B cell (primary cell): ENCODE measurements around the gene CRY1. TPM values are rescaled to one million over a fixed set of nuclear protein-coding genes. Genes with fewer than 3 reads are reported as not detected.

Experiments used
- ATAC-seq: fragments of 200-7000 bp; cut with Tn5 transposase; one replicate; pipeline ENCODE4 v1.10.0; 2021; ENCODE audit warnings: low read depth, mild to moderate bottlenecking, moderate number of reproducible peaks, moderate library complexity
- CTCF ChIA-PET: fragments of 350-600 bp; sonication (Branson Sonifier 250); formaldehyde crosslinking; loops from one replicate; lab custom pipeline; 2021; ENCODE audit warnings: antibody characterized with exemption, inconsistent platforms; lab: Charles Lee
- POLR2A ChIA-PET: fragments of 350-600 bp; sonication (Branson Sonifier 250); formaldehyde crosslinking; loops from one replicate; lab custom pipeline; 2021; ENCODE audit warnings: antibody characterized with exemption; lab: Charles Lee
- DNase-seq: peaks from one replicate; pipeline ENCODE4 v3.0.0; 2013
- H2AFZ ChIP-seq: 2 replicates; pipeline ENCODE4 v1.6.1; 2012; ENCODE audit warnings: mild to moderate bottlenecking, low read depth, low read length; ENCODE audit not compliant: insufficient read depth, poor library complexity, severe bottlenecking
- H3K27ac ChIP-seq, 2 donors: 1 replicate in 1 of 2; 2 replicates in 1 of 2; pipeline ENCODE4 v1.5.1; 2012 to 2013; ENCODE audit warnings: low read length in 2 of 2, mild to moderate bottlenecking in 2 of 2, moderate library complexity in 1 of 2
- H3K27me3 ChIP-seq, 4 experiments: fragments of 200-600 bp in 1 of 4; sonication (generic) in 1 of 4; replicated peaks in 1 of 4; 1 replicate in 2 of 4; 2 replicates in 2 of 4; pipeline versions ENCODE4 v1.6.1 to v1.7.0; 2013 to 2016; ENCODE audit warnings: low read length in 3 of 4, mild to moderate bottlenecking in 2 of 4, mixed read lengths in 1 of 4, moderate library complexity in 1 of 4; ENCODE audit not compliant: insufficient read depth in 4 of 4, control insufficient read depth in 3 of 4; ENCODE audit errors: control extremely low read depth in 1 of 4
- H3K36me3 ChIP-seq, 2 experiments: replicated peaks in 1 of 2; 1 replicate in 1 of 2; 2 replicates in 1 of 2; pipeline versions ENCODE4 v1.6.1 to v1.7.1; 2013; ENCODE audit warnings: low read length in 1 of 2; ENCODE audit not compliant: insufficient read depth in 2 of 2, control insufficient read depth in 1 of 2; ENCODE audit errors: control extremely low read depth in 1 of 2, extremely low read depth in 1 of 2
- H3K4me1 ChIP-seq, 2 donors: fragments of 200-600 bp in 1 of 2; sonication (generic) in 1 of 2; 1 replicate in 1 of 2; 2 replicates in 1 of 2; pipeline versions ENCODE4 v1.5.1 to v1.6.1; 2013 to 2017; ENCODE audit warnings: low read length in 2 of 2; ENCODE audit not compliant: control insufficient read depth in 2 of 2, insufficient read depth in 2 of 2
- H3K4me2 ChIP-seq: replicated peaks from 2 replicates; pipeline ENCODE3; 2012; ENCODE audit warnings: mild to moderate bottlenecking, low read depth, low read length; ENCODE audit not compliant: poor library complexity, severe bottlenecking
- H3K4me3 ChIP-seq, 5 experiments: fragments of 200-600 bp in 1 of 5; sonication (generic) in 1 of 5; 1 replicate in 3 of 5; 2 replicates in 2 of 5; pipeline versions ENCODE4 v1.5.1 to v1.7.0; 2011 to 2016; ENCODE audit warnings: low read length in 4 of 5, mild to moderate bottlenecking in 4 of 5, low read depth in 2 of 5, control low read depth in 1 of 5, moderate library complexity in 1 of 5; ENCODE audit not compliant: insufficient read depth in 1 of 5; ENCODE audit errors: control extremely low read depth in 1 of 5, extremely low read depth in 1 of 5
- H3K79me2 ChIP-seq: fragments of 200-600 bp; sonication (generic); one replicate; pipeline ENCODE4 v1.6.0; 2016; ENCODE audit warnings: low read length; ENCODE audit not compliant: control insufficient read depth, insufficient read depth
- H3K9ac ChIP-seq: fragments of 200-600 bp; sonication (generic); 2 replicates; pipeline ENCODE4 v1.6.1; 2017; ENCODE audit warnings: mild to moderate bottlenecking, low read length, moderate library complexity
- H3K9me3 ChIP-seq, 3 donors: one replicate each; pipeline versions ENCODE4 v1.6.1 to v1.7.1; 2013; ENCODE audit warnings: low read length in 2 of 3; ENCODE audit not compliant: control insufficient read depth in 2 of 3, insufficient read depth in 1 of 3; ENCODE audit errors: control extremely low read depth in 1 of 3
- H4K20me1 ChIP-seq: 2 replicates; pipeline ENCODE4 v1.6.0; 2012; ENCODE audit warnings: mild to moderate bottlenecking, low read length; ENCODE audit not compliant: insufficient read depth, control insufficient read depth, poor library complexity, severe bottlenecking
- H3K27ac Mint-ChIP-seq: one replicate; pipeline ENCODE4 v1.8.0; 2021; ENCODE audit warnings: mixed read lengths
- H3K27me3 Mint-ChIP-seq: one replicate; pipeline ENCODE4 v1.8.0; 2021; ENCODE audit warnings: mixed read lengths
- H3K4me1 Mint-ChIP-seq: one replicate; pipeline ENCODE4 v1.8.0; 2021; ENCODE audit warnings: mixed read lengths
- H3K4me3 Mint-ChIP-seq: one replicate; pipeline ENCODE4 v1.8.0; 2021; ENCODE audit warnings: mixed read lengths
- H3K9me3 Mint-ChIP-seq: one replicate; pipeline ENCODE4 v1.8.0; 2022; ENCODE audit warnings: mixed read lengths; ENCODE audit not compliant: insufficient read depth
- EZH2 ChIP-seq: IDR thresholded peaks from 2 replicates; pipeline ENCODE4 v1.6.1; 2012; ENCODE audit warnings: borderline replicate concordance, low read depth, mild to moderate bottlenecking, moderate library complexity, low read length; ENCODE audit not compliant: insufficient read depth, poor library complexity, severe bottlenecking
- WGBS: methylation state at CpG from one replicate; pipeline ENCODE4 v1.1.5; 2013; ENCODE audit warnings: missing lambda C conversion rate; ENCODE audit not compliant: insufficient coverage; 5-methylcytosine and 5-hydroxymethylcytosine counted together
- intact Hi-C: fragments of 100-400 bp; cut with micrococcal nuclease; formaldehyde crosslinking; loops from one replicate; pipeline ENCODE4 v1.10.0; 2022
- polyA plus RNA-seq: library from polyadenylated mRNA; depleted of rRNA; stranded (reverse); fragments of >200 nt; gene quantifications from 2 replicates; pipeline ENCODE4 v1.2.3, GENCODE V29; 2012
- total RNA-seq, 2 donors: library from RNA; stranded (reverse); fragments of 120-200 nt in 1 of 2; gene quantifications; 1 replicate in 1 of 2; 2 replicates in 1 of 2; pipeline versions ENCODE4 v1.2.3 to v1.2.4, GENCODE V29; 2013 to 2022
- TF ChIP-seq, protein P1 (sequence below): fragments of 200-600 bp; IDR thresholded peaks from one replicate; pipeline ENCODE4 v1.8.0; 2022; ENCODE audit warnings: antibody characterized with exemption, mild to moderate bottlenecking

CRY1 gene
- total and polyA plus RNA-seq, 2 donors (not counting 1 experiment from before 2014, with no cell fraction given) = 2.4 to 8.8 TPM

DNA sequence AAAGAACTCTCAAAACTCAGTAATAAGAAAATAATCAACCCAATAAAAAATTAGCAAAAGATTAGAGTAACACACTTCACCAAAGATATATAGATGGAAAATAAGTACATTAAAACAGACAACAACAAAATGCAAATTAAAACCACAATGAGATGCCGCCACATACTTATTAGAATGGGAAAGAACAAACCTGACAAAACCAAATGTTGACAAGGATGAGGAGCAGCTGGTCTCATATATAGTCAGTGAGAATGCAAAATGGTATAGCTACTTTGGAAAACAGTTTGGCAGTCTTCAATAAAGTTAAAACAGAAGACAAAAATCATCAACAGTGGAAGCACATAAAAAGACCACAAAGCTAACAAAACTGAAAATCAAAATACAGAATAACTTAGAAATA lies 29.1 kb downstream of the CRY1 start:
- no CpG with 5 or more reads among the region's 1 CpG for WGBS
- no peaks in the 10 kb centered on the region for H4K20me1 ChIP-seq
- Mint-ChIP-seq H3K9me3 (no peaks in the 10 kb centered on the region), H3K4me3 (no peak overlapping the region), H3K4me1 (no peaks in the 10 kb centered on the region), H3K27me3 (peaks cover 7% of the 10 kb centered on the region), H3K27ac (no peak overlapping the region)
- H3K79me2 ChIP-seq = no peaks in the 10 kb centered on the region
- no peak overlapping the region for H3K27ac ChIP-seq
- H2AFZ ChIP-seq = no peak overlapping the region
- no peak for ATAC-seq
- peaks cover 0 to 7% (median 0%) of the 10 kb centered on the region in 3 donors for H3K9me3 ChIP-seq
- TF ChIP-seq, protein P1, sequence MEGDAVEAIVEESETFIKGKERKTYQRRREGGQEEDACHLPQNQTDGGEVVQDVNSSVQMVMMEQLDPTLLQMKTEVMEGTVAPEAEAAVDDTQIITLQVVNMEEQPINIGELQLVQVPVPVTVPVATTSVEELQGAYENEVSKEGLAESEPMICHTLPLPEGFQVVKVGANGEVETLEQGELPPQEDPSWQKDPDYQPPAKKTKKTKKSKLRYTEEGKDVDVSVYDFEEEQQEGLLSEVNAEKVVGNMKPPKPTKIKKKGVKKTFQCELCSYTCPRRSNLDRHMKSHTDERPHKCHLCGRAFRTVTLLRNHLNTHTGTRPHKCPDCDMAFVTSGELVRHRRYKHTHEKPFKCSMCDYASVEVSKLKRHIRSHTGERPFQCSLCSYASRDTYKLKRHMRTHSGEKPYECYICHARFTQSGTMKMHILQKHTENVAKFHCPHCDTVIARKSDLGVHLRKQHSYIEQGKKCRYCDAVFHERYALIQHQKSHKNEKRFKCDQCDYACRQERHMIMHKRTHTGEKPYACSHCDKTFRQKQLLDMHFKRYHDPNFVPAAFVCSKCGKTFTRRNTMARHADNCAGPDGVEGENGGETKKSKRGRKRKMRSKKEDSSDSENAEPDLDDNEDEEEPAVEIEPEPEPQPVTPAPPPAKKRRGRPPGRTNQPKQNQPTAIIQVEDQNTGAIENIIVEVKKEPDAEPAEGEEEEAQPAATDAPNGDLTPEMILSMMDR = no peak
- H3K27me3 ChIP-seq = no peaks in the 10 kb centered on the region
- no peak for DNase-seq
- H3K36me3 ChIP-seq = no peaks in the 10 kb centered on the region
- no peak overlapping the region for H3K4me3 ChIP-seq
- H3K4me1 ChIP-seq = no peaks in the 10 kb centered on the region
- ChIA-PET CTCF (no interaction called here), POLR2A (no interaction called here)
- H3K4me2 ChIP-seq = no peak overlapping the region
- intact Hi-C loops = no loop called here
- H3K9ac ChIP-seq = no peak overlapping the region

- Histone ChIP-seq H3K4me3 (no peak overlapping the region), H3K79me2 (no peaks in the 10 kb centered on the region), H3K9me3 (peaks cover 2 to 7% (median 4%) of the 10 kb centered on the region in 3 donors), H2AFZ (no peak overlapping the region), H3K4me1 (no peaks in the 10 kb centered on the region), H4K20me1 (no peaks in the 10 kb centered on the region), H3K4me2 (no peak overlapping the region), H3K36me3 (no peaks in the 10 kb centered on the region), H3K9ac (no peak overlapping the region), H3K27ac (no peak overlapping the region), H3K27me3 (no peaks in the 10 kb centered on the region)
- H3K4me3 Mint-ChIP-seq = no peak overlapping the region
- no CpG with 5 or more reads among the region's 2 CpGs for WGBS
- intact Hi-C loops = no loop called here
- H3K27ac Mint-ChIP-seq = no peak overlapping the region
- CTCF ChIA-PET = no interaction called here
- POLR2A ChIA-PET = no interaction called here
- peaks cover 2% of the 10 kb centered on the region for H3K9me3 Mint-ChIP-seq
- ATAC-seq (no peak), DNase-seq (no peak)
- TF ChIP-seq, protein P1 = no peak
- no peak for TF ChIP-seq EZH2
- H3K27me3 Mint-ChIP-seq = peaks cover 2% of the 10 kb centered on the region
- H3K4me1 Mint-ChIP-seq = no peaks in the 10 kb centered on the region
Observed at GRCh38 chr12:107058190-107058589, 35.2 kb downstream of the CRY1 start.
